Vagina (tissue), 2 donors: ENCODE results near the gene MCM9. TPM values are rescaled to one million over a fixed set of nuclear protein-coding genes. Genes with fewer than 3 reads are reported as not detected.

Source experiments
- DNase-seq, 2 donors: peaks; one replicate each; pipeline ENCODE4 v3.0.0-alpha.2; 2017; ENCODE audit errors: extremely low spot score in 2 of 2
- H3K27ac ChIP-seq: fragments of 200-600 bp; sonication (generic); one replicate; pipeline ENCODE4 v1.5.1; 2019
- H3K27me3 ChIP-seq: fragments of 200-600 bp; sonication (generic); one replicate; pipeline ENCODE4 v1.5.1; 2019
- H3K36me3 ChIP-seq, 2 donors: fragments of 200-600 bp; sonication (generic); one replicate each; pipeline ENCODE4 v1.5.1; 2017 to 2019
- H3K4me1 ChIP-seq: fragments of 200-600 bp; sonication (generic); one replicate; pipeline ENCODE4 v1.5.1; 2019
- H3K4me3 ChIP-seq, 2 donors: fragments of 200-600 bp; sonication (generic); 1 replicate in 1 of 2; 2 replicates in 1 of 2; pipeline ENCODE4 v1.5.1; 2016 to 2019
- H3K9me3 ChIP-seq: fragments of 200-600 bp; sonication (generic); one replicate; pipeline ENCODE4 v1.5.1; 2019
- POLR2A ChIP-seq, 2 donors: fragments of 450-650 bp; IDR thresholded peaks; one replicate each; pipeline ENCODE4 v1.6.1; 2017; ENCODE audit warnings: antibody characterized with exemption in 2 of 2, mild to moderate bottlenecking in 2 of 2, moderate library complexity in 2 of 2
- POLR2AphosphoS5 ChIP-seq, 2 donors: sonication (generic); formaldehyde crosslinking; IDR thresholded peaks; one replicate each; pipeline ENCODE4 v1.9.0; 2017; ENCODE audit warnings: antibody characterized with exemption in 2 of 2, mild to moderate bottlenecking in 2 of 2, low read depth in 1 of 2; ENCODE audit not compliant: insufficient read depth in 1 of 2
- intact Hi-C: fragments of 100-400 bp; cut with DNase I; formaldehyde crosslinking; loops from one replicate; pipeline ENCODE4 v1.15.1; 2023
- total RNA-seq: library from RNA; depleted of rRNA; stranded (reverse); fragments of >200 nt; gene quantifications from one replicate; pipeline ENCODE4 v1.2.3, GENCODE V29; 2016
- TF ChIP-seq, protein P1 (sequence below), 3 experiments: fragments of 450-650 bp in 2 of 3; fragments of 200-600 bp in 1 of 3; sonication (generic) in 1 of 3; IDR thresholded peaks; one replicate each; pipeline ENCODE4 v1.5.1; 2017 to 2019; ENCODE audit warnings: antibody characterized with exemption in 3 of 3, mild to moderate bottlenecking in 2 of 3, moderate library complexity in 2 of 3

The MCM9 gene
- 25.8 TPM for total RNA-seq

DNA sequence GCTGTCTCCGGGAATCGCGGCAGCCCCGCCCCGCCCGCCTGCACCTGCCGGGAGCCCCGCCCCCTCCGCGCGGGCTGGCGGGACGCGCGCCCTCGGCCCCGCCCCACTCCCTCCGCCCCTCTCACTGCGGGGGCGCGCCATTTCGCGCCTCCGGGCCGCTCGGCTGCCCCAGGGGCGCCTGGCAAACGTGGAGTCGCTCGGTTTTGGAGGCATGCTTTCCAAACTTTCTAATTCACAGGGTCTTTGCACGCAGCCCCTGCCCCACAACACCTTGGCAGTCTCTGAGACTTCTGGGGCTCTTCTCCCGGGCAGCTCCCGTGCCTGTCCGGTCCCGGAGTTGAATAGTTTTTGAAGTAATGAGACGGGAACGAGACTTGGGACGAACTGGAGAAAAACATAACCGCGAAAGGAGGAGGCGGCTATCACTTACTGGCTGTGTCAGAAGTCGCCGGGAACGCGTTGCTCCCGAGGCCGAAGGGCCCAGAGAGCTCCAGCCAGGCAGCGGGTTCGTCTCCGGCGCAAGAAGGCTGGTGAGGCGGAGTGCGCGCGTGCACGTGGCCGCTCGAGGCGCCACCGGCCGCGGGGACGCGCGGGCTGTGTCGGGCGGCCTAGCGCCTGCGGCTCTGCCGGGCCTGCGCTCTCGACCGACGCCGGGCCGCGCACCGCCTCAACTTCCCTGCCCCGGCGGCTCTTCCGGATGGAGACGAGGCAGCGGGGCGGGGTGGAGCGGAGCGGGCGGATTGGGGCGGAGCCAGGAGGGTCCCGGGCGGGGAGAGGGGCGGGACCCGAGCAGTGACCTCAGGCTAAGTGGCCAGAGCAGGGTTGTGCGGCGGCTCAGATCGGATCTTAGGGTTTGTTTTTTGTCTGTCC is at the start of gene MCM9:
MCM9 (minus strand) TSS at position 699 of the 870 bp plus-strand sequence. CDS start 3,436 bp downstream, outside the sequence.
- Histone ChIP-seq H3K27me3 (no peaks in the 10 kb centered on the region), H3K9me3 (no peaks in the 10 kb centered on the region), H3K4me1 (peaks cover 27% of the 10 kb centered on the region), H3K27ac (peak within 1 kb of the TSS; percentile 89), H3K36me3 (peaks cover 0 to 10% of the 10 kb centered on the region in 2 donors), H3K4me3 (peak within 1 kb of the TSS; percentile 65 to 86)
- intact Hi-C loops, result no loop called here
- TF ChIP-seq POLR2AphosphoS5 (IDR thresholded peaks at IDR 0.05; ENCODE audit: insufficient read depth in 1 of 2, low read depth in 1 of 2), result peak in 1 of 2 donors; percentile 56
- peak in 1 of 2 donors; percentile 38 for TF ChIP-seq POLR2A (IDR thresholded peaks at IDR 0.05)
- TF ChIP-seq, protein P1, sequence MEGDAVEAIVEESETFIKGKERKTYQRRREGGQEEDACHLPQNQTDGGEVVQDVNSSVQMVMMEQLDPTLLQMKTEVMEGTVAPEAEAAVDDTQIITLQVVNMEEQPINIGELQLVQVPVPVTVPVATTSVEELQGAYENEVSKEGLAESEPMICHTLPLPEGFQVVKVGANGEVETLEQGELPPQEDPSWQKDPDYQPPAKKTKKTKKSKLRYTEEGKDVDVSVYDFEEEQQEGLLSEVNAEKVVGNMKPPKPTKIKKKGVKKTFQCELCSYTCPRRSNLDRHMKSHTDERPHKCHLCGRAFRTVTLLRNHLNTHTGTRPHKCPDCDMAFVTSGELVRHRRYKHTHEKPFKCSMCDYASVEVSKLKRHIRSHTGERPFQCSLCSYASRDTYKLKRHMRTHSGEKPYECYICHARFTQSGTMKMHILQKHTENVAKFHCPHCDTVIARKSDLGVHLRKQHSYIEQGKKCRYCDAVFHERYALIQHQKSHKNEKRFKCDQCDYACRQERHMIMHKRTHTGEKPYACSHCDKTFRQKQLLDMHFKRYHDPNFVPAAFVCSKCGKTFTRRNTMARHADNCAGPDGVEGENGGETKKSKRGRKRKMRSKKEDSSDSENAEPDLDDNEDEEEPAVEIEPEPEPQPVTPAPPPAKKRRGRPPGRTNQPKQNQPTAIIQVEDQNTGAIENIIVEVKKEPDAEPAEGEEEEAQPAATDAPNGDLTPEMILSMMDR (IDR thresholded peaks at IDR 0.05), result no peak
- no peak for DNase-seq

DNA sequence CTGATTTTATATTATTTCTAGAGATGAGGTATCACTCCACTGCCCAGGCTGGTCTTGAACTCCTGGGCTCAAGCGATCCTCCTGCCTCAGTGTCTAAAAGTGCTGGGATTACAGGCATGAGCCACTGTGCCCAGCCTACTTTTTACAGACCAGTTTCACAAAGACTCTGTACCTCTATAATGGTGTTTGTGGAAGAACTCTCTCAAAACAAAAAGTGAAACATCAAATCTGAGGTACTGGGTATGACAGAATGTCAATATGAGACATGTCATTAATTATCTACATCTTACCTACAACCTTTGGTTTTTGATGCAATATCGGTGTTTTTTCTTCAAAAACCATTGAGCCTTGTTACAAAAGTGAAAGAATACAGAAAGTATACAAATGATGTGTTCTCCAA is 49.4 kb upstream of the MCM9 start:
- Histone ChIP-seq H3K4me1 (no peaks in the 10 kb centered on the region), H3K36me3 (no peaks in the 10 kb centered on the region), H3K27ac (no peak overlapping the region), H3K27me3 (no peaks in the 10 kb centered on the region), H3K4me3 (no peak overlapping the region), H3K9me3 (no peaks in the 10 kb centered on the region)
- intact Hi-C loops, result no loop called here
- no peak for DNase-seq
- TF ChIP-seq POLR2AphosphoS5 (IDR thresholded peaks at IDR 0.05; ENCODE audit: insufficient read depth in 1 of 2, low read depth in 1 of 2) (no peak), POLR2A (IDR thresholded peaks at IDR 0.05) (no peak)
- TF ChIP-seq, protein P1 (IDR thresholded peaks at IDR 0.05), result no peak

DNA sequence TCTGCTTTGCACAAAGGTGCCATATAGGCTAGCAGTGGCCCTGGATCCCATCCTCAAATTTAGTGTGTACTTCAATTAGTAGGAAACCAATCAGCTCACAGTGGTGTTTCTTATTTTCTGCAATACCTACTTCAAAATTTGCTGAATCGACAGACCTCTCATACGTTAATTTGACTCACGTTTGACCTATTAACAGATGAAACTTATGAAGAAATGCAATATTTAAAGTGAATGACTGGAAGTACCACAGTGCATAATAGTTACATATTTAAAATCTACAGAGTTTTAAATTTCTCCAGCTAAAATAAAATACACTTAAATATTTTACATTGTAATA is 47.6 kb upstream of the MCM9 start:
- intact Hi-C loops, result no loop called here
- Histone ChIP-seq H3K9me3 (no peaks in the 10 kb centered on the region), H3K4me1 (no peaks in the 10 kb centered on the region), H3K4me3 (no peak overlapping the region), H3K27me3 (no peaks in the 10 kb centered on the region), H3K36me3 (no peaks in the 10 kb centered on the region), H3K27ac (no peak overlapping the region)
- DNase-seq, result no peak
- no peak for TF ChIP-seq POLR2AphosphoS5 (IDR thresholded peaks at IDR 0.05; ENCODE audit: insufficient read depth in 1 of 2, low read depth in 1 of 2)

DNA sequence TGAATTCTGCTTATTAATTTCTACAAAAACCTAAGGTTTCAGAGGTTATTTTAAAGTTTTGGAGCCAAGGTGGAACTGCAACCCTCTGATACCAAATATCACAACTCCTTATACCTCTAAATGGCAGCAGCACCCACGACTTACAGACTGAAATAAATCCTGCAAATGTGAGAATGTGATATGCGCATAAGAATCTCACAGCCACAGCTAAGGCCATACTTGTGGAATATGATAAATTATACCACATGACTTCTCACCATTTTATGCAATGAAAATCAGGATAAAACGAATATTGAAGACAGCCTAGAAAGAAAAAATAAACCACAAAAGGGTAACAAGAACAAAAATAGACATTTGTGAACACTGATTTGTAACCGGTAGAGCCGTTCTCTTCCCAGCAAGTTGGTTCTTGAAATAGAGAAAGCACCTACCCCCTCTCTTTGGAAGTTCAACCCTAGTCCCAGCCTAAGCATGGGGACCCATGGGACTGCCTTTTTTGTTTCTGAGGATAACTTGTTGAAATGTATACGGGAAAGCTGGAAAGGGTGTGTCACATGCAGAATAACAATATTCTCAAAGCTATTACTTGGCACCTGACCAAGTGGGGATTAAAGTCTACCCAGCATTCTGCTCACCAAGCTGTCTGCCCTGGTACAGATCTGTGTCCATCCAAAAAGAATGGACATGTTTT is 47.1 kb upstream of the MCM9 start:
- no peaks in the 10 kb centered on the region for H3K4me1 ChIP-seq
- H3K4me3 ChIP-seq, result no peak overlapping the region
- H3K27me3 ChIP-seq, result no peaks in the 10 kb centered on the region
- TF ChIP-seq, protein P1 (IDR thresholded peaks at IDR 0.05), result no peak
- TF ChIP-seq POLR2AphosphoS5 (IDR thresholded peaks at IDR 0.05; ENCODE audit: insufficient read depth in 1 of 2, low read depth in 1 of 2) (no peak), POLR2A (IDR thresholded peaks at IDR 0.05) (no peak)
- intact Hi-C loops, result no loop called here
- no peaks in the 10 kb centered on the region for H3K9me3 ChIP-seq
- H3K27ac ChIP-seq, result no peak overlapping the region
- DNase-seq, result no peak
- H3K36me3 ChIP-seq, result no peaks in the 10 kb centered on the region

DNA sequence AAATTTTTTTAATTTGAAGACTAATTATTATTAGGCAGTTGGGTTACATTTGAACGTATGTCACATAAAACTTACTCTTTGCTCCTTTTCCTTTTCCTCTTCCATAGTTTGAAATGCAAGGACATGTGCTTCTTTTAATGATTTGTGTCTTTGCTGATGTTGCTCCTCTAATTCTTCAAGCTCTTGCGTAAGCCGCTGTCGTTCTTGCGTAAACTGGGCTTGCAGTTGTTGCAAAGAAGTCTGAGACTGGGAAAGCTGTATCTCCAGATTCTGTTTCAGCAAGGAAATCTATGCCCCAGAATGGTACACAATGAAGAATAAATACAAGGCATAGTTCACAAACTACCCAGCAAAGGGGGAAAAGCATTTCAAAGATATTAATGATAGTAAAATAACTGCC is 45.1 kb upstream of the MCM9 start:
- H3K36me3 ChIP-seq, result no peaks in the 10 kb centered on the region
- H3K9me3 ChIP-seq, result no peaks in the 10 kb centered on the region
- intact Hi-C loops, result no loop called here
- no peaks in the 10 kb centered on the region for H3K27me3 ChIP-seq
- H3K4me3 ChIP-seq, result no peak overlapping the region
- TF ChIP-seq POLR2AphosphoS5 (IDR thresholded peaks at IDR 0.05; ENCODE audit: insufficient read depth in 1 of 2, low read depth in 1 of 2) (no peak), POLR2A (IDR thresholded peaks at IDR 0.05) (no peak)
- TF ChIP-seq, protein P1 (IDR thresholded peaks at IDR 0.05), result no peak
- no peak for DNase-seq
- no peaks in the 10 kb centered on the region for H3K4me1 ChIP-seq
- no peak overlapping the region for H3K27ac ChIP-seq
